ENCODE results near the gene CELF1.
"Not testable (repeated sequence)": the region's sequence is repeated elsewhere in the genome, so short reads cannot be mapped to it uniquely, and the experiment has no call there.

CELF1 gene

DNA sequence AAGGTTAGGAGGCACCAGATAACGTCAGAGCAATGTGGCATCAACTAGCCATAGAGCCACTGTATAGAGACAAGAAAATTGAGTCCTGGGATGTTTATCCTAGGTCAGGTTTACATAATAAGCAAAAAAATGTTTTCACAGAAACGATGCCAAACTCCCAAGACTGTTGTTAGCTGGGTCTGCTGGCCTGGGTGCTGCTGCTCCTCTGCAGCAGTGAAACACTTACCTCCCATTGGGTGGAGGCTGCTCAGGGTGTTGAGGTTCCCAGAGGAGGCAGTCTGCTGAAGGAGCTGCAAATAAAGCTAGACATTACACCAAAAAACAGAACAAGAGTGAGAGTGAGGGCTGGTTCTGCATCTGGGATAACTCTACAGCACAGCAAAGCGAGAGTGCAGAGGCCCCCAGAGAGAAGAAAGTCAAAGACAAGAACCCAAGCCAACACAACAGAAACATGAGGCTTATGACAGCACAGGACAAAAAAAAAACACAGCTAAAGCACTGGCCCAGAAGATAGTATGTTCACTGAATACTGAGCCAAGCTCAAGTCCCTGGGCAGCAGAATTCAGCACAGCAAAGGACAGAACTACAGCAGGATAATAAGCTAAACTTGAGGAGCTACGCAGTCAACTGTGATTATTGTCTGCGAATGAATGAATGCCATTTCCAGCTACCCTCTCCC lies 74.1 kb downstream of the CELF1 start:
- no peak for FAIRE-seq

- FAIRE-seq = no peak
These were observed 75.2 kb downstream of the CELF1 start for GRCh38 chr11:47477753-47478152.

DNA sequence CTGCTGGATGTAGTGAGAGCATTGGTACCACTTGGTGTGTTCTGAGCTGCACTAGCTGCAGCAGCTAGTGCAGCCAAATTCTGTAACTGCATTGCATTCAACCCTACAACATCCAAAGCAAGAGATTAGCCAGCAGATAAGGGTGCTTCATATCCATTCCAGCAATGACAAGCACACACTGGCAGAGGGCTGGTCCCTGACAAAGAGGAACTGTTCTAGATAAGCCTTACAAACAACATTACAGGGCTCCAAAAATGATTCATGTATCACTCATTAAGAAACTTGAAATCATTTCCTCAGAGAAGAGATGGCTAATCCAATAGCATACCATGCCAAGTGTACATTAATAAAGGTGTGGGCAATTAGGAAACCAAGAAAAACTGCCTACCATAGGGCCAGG lies 75.6 kb downstream of the CELF1 start:
- no peak for FAIRE-seq

DNA sequence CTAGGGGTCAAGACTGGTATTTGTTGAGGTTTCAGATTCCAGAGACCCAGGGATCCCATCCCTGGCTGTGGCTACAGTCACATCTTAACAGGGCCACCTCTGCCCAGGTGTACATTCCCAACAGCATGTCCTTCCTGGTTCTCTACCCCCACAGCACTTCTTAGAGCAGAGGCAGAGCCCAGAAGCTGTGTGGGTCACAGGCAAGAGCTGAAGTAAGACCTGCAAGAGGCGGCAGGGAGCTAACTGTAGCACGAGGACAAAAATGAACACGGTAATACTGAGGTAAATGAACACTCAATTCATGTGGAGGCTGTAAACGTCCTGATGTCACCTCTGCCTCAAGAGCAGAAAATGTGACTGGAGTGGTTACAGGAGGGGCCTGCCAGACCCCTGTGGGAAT lies 82.3 kb downstream of the CELF1 start:
- no peak for FAIRE-seq

DNA sequence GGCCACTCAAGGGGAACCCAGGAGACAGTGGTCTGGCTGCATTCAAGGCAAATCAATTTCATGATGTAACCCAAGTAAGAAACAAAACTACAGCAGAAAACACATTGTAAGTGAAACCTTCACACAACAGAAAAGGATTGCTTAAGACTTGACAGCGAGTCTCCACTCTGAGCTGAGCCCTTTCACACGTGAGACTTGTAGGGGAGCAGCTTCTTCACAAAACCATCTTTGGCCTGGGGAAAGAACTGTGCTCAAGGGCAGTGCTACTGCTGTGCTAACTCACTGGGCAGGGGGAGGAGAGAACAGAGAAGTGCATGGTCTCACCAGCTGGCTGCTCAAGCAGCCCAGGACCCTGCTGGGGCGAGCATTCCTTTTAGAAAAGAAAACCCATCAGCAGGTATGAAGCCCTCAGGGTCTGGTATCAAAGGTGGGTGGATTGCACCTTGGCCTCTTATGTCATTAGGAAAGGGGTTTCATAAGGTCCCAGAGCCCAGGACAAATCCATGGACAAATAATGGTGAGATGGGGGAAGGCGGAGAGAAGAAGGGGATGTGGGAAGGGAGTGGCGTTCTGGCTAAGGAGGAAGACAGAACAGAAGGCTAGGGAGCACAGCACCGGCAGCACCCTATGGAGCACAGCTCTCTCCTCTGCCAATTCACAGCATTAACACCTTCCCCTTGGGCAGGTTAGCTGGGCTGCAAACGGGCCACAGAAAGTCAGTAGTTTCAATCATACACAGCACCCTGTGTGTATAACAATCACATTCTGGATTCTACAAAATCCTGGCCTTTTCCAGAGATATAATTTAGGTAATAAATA lies 83.4 kb downstream of the CELF1 start:
- no peak for FAIRE-seq

- no peak for FAIRE-seq
These were observed 84.2 kb downstream of the CELF1 start for GRCh38 chr11:47468598-47469214.

DNA sequence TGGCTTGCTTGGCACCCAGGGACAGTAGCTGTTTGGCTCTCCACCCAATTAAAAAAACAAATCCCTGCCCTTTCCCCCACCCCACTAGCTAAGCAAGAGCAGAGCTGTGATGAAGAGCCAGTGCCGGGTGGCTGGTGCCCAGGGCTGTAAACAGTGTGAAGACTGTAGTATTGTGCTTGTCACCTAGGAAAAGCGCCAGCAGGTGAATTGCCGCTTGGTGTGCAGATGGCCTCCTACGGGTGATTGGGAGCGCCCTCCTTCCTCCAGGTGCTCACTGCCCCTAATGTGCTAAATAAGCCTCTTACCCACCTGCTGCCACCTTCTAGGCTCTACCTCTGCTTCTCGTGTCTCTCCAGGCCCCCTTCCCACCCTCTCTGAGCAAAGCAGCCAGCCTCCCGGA lies 85.6 kb downstream of the CELF1 start:
- no peak for FAIRE-seq

DNA sequence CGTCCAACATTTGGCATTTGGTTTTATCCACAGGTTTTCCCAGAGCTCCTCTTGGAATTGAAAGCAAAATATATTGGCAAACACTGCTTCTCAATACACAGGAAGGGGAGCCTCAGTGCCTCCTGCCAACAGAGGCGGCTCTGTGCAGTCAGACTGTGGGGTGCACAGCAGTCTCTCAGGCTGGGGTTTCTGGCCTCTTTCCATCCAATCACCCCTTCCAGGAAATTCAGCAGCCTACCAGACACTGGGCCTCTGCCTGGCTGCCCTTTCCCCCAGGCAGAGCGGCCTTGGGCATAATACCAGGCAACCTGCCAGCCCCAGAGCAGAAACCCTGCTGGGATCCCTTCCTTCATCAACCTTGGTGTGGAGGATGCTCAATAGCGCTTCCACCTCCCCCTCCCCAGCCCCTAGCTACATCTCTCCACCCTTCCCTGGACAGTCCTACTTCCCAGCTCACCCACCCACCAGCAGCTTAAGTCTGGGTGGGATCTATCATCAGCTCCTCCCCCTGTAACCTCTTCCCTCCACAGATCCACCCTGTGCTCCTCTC lies 86.2 kb downstream of the CELF1 start:
- FAIRE-seq = no peak

DNA sequence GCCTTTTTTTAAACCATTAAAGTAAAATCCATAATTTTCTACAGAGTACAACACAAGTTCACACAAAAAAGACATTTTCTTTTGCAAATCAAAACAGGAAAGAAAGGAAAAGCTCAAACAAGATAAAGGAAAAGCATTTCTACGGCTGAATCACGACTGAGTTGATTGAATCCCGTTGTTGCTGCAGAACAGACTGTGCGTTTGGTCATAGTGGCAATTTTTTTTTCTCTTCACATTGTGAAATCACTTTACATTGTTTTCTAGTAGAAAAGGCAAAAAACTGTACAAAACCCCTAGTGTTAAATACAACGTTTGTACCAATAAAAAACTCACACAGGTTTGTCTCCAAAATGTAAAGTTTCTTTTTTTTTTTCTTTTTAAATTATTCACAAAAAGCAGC lies 86.7 kb downstream of the CELF1 start:
- FAIRE-seq = no peak

- no peak for FAIRE-seq
These were observed 88.4 kb downstream of the CELF1 start for GRCh38 chr11:47464483-47464882.

DNA sequence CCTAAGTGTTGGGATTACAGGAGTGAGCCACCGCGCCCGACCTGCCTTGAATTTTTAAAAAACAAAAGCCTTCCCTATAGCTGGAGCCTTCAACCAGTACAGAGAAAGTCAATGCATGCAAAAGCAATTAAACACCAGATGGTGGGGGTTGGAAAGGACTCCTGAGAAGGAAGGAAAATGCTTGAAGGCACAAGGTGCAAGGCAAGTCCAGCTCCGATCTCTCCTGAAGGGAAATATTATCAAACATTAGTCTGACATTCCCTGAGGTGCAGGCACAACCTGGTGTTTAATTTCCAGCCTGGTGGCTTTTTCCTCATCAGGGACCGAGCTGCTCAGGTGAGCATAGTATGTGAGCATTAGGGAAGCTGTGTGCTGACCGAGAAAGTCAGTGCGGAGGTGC lies 91.1 kb downstream of the CELF1 start:
- FAIRE-seq = no peak

GRCh38 chr11:47460571-47461235 lies 92.2 kb downstream of the CELF1 start:
- no peak for FAIRE-seq

DNA sequence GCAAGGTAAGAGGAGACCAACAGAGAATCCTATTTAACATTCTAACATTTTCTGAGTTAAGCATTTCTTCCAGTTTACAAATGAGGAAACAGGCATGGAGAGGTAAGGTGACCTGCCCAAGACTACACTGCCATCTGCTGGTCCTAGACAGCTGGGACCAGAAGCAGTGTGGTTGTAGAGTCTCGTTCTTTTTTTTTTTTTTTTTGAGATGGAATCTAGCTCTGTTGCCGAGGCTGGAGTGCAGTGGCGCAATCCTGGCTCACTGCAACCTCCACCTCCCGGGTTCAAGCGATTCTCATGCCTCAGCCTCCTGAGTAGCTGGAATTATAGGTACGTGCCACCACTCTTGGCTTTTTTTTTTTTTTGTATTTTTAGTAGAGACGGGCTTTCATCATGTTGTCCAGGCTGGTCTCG lies 98.7 kb downstream of the CELF1 start:
- not testable (repeated sequence) for FAIRE-seq

DNA sequence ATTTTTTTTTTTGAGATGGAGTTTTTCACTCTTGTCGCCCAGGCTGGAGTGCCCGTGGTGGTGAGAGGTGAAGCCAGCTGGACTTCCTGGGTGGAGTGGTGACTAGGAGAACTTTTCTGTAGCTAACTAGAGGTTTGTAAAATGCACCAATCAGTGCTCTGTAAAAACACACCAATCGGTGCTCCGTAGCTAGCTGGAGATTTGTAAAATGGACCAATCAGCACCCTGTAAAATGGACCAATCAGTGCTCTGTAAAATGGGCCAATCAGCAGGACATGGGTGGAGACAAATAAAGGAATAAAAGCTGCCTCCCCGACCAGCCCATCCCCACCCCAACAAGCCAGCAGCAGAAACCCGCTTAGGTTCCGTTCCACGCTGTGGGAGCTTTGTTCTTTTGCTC lies 99.6 kb downstream of the CELF1 start:
- FAIRE-seq = no peak

DNA sequence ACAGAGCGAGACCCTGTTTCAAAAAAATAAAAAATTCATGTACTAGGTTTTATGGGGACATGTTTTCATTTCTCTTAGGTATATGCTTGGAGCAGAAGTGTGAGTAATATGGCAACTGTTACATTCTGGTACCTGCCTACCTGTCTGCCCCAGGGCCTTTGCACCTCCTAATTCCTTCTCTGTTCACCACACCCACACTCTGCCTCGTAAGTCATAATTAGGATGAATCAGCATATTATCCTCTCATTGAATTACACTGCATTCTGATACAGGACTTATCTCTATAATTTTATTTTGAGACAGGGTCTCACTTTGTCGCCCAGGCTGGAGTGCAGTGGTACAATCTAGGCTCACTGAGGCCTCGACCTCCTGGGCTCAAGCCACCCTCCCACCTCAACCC lies 100.9 kb downstream of the CELF1 start:
- FAIRE-seq = no peak

GRCh38 chr11:47451436-47451835 lies 101.5 kb downstream of the CELF1 start:
- no peak for FAIRE-seq

- FAIRE-seq = no peak
These were observed 103.4 kb downstream of the CELF1 start for GRCh38 chr11:47449541-47449940.

- no peak for FAIRE-seq
These were observed 104.1 kb downstream of the CELF1 start, which contains the start of gene RAPSN for GRCh38 chr11:47448566-47449427. Gene RAPSN (minus strand): TSS chr11:47449136. CDS start chr11:47448964, 172 bp downstream.

DNA sequence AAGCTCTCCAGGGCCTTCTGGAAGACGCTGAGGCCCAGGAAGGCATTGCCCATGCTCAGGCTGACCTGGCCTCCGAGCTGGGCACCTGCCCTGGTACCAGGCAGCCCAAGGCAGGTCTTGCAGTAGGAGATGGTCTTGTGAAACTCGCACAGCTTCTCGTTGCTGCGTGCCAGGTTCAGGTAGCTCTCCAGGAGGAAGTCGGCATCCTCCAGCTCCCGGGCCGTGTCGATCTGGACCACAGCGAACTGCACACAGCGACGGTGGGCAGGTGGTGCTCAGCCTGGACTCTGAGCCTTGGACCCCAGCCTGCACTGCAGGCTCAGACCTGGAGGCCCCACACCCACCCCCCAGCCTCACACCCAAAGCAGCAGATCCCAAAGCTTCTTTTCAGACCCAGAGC lies 105.0 kb downstream of the CELF1 start:
- no peak for FAIRE-seq

DNA sequence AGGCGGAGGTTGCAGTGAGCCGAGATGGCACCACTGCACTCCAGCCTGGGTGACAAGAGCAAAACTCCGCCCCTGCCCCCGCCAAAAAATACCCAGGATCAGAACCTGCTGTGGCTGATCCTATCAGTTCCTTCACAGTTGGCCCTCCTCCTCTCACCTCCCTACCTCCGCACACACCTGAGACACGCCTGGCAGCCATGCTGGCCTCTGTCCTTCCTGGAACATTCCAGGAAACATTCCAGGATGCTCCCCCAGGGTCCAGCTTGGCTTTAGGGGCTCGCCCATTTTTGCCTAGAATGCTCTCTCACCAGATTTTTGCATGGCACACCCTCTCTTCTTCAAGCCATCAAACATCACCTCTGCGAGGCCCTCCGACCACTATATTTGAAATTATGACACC lies 106.1 kb downstream of the CELF1 start:
- FAIRE-seq = no peak

- FAIRE-seq = no peak
These were observed 107.1 kb downstream of the CELF1 start for GRCh38 chr11:47445840-47446239.

DNA sequence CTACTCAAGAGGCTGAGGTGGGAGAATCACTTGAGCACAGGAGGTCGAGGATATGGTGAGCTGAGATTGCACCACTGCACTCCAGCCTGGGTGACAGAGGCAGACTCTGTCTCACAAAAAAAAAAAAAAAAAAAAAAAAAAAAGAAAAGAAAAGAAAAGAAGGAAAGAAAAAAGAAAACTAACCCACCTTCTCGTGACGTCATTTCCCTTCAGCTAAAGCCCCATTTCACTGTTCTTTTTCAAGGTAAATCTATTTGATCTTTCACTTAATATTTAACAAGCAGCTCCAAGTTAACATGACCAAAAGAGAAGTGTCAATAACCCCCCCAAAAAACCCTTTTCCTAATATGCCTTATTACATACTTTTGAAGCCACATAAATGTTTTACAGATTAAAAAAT lies 109.1 kb downstream of the CELF1 start:
- no peak for FAIRE-seq
